Effector CD4-positive, alpha-beta T cell (primary cell): ENCODE measurements around the gene RAB11FIP2.
"Not testable (repeated sequence)": the region's sequence is repeated elsewhere in the genome, so short reads cannot be mapped to it uniquely, and the experiment has no call there.

Experiments used
- DNase-seq: peaks from one replicate; pipeline ENCODE4 v3.0.0-alpha.2; 2020
- total RNA-seq: gene quantifications from one replicate; lab custom pipeline; 2026; lab: John Stamatoyannopoulos, UW

Gene RAB11FIP2, protein sequence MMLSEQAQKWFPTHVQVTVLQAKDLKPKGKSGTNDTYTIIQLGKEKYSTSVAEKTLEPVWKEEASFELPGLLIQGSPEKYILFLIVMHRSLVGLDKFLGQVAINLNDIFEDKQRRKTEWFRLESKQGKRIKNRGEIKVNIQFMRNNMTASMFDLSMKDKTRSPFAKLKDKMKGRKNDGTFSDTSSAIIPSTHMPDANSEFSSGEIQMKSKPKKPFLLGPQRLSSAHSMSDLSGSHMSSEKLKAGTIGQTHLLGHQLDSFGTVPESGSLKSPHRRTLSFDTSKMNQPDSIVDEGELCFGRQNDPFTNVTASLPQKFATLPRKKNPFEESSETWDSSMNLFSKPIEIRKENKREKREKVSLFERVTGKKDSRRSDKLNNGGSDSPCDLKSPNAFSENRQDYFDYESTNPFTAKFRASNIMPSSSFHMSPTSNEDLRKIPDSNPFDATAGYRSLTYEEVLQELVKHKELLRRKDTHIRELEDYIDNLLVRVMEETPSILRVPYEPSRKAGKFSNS
- total RNA-seq: 37.3 reads per million, percentile 61 among the genes with 10 or more reads in this experiment

DNA sequence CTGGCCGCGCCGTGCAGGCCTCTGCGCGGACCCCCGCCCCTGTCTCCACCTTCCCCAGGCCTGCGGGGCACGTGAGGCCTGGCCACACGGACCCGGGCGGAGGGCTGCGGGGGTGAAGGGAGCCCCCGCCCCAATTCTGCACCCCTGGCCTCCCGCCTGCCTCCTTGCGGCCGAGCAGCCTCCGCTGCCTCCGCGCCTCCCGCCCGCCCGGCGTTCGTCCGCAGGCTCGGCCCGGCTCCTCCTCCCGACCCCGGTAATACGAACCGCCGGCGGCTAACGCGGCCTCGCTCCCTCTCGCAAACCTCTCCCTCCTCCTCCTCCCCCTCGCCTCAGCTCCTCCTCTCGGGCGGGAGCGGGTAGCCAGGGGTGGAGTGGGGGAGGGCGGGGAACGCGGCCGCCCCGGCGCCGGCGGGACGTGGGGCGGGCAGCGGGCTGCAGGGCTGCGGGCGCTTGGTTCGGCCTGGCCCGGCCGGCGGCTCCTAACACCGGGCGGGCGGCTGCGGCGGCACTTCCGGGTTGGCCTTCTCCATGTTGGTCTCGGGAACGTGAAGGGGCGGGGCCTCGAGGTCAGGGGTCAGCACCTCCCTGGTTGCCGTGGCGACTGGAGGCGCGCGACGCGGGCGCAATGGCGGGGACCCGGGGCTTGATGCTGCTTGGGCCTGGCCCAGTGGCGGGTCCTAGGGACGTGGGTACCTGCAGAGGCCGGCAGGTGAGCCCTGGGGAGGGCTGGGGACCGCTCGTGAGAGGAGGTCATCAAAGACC, at the start of gene RAB11FIP2:
Gene RAB11FIP2, minus strand, starts transcription at position 547 of the 762 bp plus-strand sequence. CDS start 778 bp downstream, outside the sequence.
- DNase-seq: peak; percentile 94

DNA sequence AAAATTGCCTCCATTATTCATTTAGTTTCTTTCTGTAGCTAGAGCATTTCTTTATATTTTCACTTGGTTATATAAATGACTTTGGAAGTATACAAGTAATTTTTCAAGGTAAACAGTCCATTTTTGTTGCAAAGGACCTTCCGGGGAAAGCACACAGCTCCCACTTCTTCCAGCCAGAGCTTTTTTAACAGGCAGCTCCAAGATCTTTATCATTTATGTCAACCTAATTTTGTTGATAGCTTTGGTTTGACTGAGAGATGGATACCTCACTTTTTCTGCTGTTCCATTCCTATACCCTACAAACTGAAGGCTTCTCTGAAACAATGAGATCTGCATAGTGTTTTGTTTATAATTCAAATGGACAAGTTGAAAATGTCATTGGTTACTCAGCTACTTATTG, 49.3 kb upstream of the RAB11FIP2 start:
- DNase-seq: no peak

DNA sequence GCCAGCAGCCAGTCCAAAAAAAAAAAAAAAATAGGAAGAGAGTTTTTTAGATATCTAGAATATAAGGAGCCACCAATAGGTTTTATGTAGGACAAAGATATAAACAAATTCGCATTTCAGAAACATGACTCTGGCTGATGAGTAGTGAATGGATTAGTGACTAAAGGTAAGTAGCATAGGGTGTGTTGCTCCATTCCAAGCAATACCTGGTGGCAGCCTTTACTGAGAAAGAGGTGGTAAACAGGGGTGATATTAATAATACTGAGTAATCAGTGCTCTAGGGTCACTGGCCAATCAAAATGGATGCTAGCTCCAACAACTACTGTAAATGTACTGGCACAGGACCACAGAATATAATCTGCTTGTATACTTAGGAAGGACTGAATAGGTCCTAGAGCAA, 45.5 kb upstream of the RAB11FIP2 start:
- DNase-seq: no peak

DNA sequence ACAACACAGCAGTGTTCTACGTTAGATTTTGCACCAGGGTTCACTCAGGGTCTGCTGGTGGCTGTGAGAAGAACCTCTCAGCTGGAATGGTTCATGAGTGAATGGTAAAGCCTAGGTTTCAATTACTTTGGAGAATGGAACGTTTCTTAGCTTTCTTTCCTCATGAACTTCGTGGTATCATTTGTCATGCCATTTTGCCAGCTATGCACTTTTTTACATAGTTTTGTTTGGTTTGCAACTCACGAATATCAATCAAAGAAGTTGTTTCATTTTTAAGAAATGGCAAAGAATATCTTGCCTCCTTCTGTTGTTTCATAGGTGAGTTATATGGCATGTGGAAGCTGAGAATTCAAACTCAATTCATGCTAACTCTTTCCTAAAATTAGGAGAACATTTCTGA, 34.1 kb upstream of the RAB11FIP2 start:
- no peak for DNase-seq

DNA sequence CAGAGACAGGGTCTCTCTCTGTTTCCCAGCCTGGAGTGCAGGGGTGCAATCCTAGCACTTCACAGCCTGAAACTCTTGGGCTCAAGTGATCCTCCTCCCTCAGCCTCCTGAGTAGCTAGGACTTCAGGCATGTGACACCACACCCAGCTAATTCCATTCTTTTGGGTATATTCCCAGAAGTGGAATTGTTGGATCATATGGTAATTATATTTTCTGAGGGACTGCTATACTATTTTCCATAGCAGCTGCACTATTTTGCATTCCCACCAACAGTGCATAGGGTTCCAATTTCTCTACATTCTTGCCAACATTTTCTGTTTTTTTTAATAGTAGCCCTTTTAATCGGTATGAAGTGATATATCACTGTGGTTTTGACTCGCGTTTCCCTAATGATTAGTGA, 30.0 kb upstream of the RAB11FIP2 start:
- DNase-seq: no peak

DNA sequence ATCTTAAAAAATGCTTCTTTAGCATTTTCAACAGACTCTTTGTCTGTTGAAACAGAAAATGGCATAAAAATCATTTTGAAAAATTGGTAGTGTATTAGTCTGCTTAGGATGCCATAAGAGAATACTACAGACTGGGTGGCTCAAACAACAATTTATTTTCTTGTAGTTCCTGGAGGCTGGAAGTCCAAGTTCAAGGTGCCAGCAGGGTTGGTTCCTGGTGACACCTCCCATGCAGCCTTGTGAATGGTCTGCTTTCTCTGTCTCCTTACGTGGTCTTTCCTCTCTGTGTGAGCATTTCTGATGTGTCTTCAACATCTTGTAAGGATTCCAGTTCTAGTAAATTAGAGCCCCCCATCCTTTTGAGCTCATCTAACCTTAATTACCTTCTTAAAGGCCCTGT, 26.1 kb upstream of the RAB11FIP2 start:
- no peak for DNase-seq

DNA sequence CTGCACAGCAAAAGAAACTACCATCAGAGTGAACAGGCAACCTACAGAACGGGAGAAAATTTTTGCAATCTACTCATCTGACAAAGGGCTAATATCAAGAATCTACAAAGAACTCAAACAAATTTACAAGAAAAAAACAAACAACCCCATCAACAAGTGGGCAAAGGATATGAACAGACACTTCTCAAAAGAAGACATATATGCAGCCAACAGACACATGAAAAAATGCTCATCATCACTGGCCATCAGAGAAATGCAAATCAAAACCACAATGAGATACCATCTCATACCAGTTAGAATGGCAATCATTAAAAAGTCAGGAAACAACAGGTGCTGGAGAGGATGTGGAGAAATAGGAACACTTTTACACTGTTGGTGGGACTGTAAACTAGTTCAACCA, 20.6 kb upstream of the RAB11FIP2 start:
- DNase-seq: not testable (repeated sequence)

DNA sequence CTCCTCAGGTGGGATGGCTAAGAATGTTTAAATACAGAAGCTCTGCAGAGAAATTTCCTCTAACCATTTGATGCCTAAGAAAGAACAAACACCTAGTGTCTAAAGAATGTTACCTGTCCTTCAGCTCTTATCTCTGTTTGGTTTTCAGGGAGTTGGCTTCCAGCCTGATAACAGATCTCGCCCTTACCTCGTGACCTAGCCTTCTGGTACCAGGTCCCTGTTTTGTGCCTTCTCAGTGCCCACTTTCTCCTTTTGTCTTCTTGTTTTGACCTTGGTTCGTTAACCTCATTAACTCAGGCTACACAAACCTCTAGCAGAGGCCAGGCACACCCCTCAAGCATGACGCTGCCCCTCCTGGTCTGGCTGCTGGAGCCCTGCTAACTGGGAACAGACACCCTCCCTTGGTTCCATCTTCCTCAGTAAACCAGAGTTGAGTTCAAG, 16.1 kb upstream of the RAB11FIP2 start:
- DNase-seq: no peak

DNA sequence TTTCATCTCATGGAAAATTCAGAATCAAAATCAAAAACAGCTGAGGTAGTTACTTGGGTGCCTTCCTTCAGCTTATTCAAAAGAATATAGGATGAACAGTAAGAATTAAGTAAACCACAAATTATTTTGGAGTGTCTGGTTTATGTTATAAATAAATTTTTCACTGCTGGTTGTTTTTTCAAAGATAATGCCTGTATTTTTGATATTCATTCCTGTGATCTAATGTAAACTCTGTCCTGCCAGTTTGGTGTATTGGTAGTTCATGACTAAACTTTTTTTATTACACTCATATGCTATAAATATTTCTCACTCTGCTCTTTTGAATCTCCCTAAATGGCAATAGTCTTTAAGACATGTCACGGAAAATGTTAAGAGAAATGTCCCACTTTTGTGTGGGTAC, 11.6 kb upstream of the RAB11FIP2 start:
- no peak for DNase-seq

DNA sequence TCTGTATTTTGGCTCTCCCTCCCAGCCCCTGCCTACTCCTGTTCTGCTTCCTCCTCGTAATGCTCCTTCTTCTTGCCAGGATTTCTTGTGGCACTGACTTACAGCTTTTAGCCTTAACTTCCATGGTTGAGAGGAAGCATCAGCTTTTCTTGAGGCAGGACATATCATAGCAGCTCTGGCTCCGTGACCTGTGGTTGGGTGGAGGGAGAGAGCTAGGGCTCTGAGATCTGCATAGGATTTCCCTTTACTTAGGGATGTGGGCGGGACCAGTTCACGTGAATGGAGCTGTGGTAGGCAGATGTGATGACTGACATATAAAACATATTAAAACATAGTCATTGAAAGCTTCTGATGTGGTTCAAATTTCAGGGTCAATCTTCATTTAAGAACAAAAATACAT, 10.6 kb upstream of the RAB11FIP2 start:
- no peak for DNase-seq

DNA sequence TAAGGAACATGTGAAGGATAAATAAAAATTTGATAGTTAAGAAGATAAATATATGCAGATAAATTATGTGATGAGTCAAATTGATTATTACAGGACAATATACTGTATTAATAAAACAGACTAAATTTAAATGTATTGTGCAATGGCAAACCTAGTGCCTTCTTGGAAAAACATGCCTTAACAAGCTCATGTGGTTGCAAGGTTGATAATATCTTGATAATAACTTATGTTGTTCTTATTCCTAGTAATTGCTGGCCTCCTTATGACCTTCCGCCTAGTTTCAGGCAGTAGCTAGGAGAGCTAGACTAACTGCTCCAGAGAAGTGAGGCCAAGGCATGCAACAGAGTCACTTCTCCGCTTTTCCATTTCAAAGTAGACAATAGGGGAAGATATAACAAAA, 7.6 kb upstream of the RAB11FIP2 start:
- DNase-seq: no peak

DNA sequence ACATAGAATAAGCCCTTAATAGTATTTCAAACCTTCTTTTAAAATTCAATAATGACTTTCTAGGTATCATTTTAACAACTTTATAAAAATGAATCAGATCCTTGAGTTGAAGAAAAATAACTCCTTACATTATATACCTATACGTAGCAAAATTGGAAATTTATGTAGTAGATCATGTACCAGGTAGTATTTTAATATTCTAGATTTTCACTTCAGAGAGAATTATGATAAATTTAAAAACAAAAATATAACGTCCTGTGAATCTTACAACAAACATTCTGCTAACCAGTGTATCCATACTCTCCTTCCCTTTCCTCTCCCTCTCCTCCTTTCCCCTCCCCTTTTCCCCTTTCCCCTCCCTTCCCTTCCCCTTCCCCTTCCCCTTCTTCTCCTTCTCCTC, 6.1 kb upstream of the RAB11FIP2 start:
- DNase-seq: no peak

DNA sequence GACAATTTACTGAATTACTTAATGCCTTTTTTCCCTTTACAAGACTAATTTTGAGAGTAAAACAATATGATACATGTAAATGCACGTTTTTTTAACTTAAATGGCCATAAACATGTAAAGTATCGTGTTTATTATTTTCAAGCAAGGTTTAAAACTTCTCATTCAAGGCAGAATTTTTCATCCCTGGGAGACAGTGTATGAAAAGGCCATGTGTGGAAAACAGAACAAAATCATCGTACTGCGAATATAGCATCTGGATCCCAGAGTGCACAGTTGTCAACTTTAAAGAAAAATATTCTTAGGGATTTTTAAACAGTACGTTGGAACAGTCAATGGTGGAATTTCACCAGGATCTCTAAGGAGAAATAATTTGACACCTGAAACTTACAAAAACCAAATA, 1.1 kb upstream of the RAB11FIP2 start:
- DNase-seq: no peak

DNA sequence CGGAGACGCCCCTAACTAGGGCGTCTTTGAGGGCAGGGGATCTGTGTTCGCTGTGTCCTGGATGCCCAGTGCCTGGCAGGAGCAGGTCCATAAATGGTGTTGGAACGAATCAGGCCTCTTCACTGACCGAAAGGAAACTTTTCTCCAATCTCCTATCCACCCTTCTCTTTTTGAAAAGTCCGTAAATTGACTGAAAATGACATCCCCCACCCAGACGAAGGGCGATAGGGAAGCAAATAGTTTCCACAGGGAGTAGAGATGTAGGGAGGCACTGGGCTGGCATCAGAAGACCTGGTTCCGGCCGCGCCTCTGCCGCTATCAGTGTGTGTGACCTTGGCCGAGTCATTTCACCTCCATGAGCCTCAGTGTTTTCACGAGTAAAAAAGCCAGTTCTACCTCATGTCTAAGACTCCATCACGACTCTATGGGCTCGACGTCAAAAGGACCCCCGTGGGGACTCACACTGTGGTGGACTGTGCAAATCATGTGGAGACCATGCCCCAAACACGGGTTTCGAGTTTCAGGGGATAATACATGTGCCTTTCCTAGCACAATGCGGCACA, 497 bp upstream of the RAB11FIP2 start:
- peak; percentile 2 for DNase-seq

DNA sequence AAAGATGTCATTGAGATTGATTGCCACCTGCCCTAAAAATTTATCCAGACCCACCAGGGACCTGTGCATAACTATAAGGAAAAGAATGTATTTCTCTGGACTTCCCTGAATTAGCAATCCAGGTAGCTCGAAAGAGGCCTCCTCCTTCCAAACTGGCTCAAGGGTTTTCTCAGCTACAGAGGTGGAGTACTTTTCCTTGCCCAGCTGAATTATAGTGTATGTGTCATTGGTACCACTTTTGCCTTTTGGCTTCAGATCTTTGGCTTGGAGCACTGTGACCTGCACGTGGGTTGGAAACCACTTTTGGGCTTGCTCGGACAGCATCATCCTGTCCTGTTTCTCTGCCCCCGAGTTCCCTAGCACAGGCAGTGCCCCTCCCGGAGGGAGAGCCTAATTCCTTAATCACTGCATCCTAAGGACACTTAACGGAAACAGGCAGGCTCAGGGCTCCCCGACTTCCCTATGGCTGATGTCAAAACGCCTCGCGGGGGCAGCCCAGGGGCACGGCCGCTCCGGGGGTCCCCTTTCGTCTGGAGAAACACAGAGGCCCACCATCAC, 825 bp downstream of the RAB11FIP2 start:
- DNase-seq: peak; percentile 12

DNA sequence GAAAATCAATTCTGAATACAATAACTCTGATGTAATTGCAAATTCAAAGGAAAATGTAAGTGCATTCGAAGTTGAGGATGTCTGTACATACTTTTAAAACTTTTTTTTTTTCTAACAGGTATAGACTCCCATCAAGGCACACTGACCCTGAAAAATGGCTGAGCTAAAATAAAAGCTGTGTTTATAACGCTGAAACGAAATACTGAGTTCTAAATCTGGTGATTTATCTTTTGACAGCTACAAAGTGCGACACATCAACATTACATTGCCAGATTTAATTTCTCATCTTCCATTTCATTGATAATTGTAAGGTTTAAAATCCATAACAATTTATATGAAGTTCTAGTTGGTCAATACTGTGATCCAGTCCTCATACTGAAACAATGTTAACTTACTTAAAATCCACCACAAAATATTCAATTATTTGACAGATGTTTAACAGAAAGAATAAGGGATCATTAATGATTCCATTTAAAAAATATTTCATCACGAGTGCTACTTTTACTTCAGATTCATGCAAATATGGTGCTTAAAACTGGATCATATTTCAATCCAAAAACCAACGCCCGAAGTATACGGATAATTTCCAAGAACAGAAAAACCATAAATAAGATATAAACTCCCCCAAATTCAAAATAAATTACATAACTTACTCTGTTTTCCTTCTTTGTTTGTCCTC, 1.4 kb downstream of the RAB11FIP2 start:
- DNase-seq: no peak

DNA sequence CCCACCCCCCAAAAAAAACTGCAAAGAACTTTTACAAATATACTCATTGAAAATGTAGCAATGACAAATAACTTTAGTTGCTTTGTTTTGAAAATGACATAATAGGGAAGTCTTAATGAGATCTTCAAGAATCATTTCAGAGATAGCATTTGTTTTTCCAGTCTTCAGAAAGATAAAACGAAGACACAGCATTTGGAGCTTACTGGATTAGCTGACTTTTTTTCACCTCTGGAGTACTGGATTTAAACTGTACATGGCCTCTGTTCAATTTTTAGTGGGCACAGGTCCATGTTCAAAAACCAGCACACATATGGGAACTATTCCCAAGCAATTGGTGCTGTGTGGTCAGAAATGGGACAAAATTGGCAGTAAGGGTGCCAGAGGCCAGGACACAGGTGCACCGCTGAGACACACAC, 3.9 kb downstream of the RAB11FIP2 start:
- no peak for DNase-seq

DNA sequence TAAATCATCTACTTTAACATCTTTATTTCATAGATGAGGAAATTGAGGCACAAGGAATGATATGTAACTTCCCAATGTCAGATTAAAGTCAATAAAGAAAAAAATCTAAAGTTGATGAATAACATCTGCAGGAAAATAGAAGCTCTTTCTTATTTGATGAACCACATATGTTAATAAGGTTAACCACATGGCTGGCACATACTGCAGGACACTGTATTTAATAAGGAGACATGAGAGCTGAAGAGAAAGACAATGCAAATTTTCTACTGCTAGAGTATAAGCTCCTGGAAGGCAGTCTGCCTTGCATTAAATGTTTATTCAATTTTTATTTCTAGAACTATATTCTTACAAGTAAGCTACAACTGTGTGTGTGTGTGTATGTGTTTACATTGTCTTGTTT, 4.4 kb downstream of the RAB11FIP2 start:
- no peak for DNase-seq

DNA sequence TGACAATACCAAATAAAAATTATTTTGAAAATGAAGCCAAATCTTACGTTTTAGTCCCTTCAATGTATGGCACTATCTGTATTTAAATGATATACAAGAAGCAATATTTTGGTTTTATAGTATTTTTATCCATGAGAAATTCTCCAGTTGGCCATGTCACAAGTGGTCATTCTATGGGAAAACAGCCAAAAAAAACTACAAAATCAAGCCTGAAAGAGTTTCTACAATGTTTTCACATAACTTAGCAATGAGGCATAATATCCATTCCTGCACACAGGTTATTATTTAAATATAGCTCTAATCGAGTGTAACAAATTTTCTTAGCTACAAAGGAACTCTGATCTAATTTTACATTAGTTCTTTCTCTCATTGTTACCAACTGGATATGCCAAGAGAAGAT, 5.4 kb downstream of the RAB11FIP2 start:
- DNase-seq: no peak

DNA sequence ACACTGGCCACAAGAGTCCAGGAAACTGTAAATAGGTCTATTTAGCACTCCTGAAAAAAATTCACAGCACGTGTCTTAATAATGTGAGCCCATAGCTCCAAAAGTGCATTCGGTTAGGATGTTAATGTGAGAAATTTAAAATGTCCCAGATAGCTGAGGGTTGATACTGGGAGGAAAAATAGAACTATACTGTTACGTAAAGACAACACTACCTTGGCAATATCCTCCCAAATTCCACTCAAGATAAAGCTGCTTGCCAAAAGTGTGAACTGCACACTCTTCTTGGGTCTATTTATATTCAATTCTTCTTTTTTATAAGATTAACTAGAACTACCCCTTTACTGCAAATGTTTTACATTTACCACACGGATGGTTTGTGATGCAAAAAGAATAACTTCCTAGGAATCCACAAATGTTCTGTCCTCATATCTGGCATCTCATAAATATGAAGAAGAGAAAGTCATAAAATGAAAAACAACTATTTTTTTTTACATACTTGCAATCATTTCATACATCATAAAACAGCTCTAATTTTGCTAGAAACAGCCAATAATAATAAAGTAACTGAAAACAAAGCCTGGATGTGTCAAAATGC, 10.4 kb downstream of the RAB11FIP2 start:
- DNase-seq: no peak

DNA sequence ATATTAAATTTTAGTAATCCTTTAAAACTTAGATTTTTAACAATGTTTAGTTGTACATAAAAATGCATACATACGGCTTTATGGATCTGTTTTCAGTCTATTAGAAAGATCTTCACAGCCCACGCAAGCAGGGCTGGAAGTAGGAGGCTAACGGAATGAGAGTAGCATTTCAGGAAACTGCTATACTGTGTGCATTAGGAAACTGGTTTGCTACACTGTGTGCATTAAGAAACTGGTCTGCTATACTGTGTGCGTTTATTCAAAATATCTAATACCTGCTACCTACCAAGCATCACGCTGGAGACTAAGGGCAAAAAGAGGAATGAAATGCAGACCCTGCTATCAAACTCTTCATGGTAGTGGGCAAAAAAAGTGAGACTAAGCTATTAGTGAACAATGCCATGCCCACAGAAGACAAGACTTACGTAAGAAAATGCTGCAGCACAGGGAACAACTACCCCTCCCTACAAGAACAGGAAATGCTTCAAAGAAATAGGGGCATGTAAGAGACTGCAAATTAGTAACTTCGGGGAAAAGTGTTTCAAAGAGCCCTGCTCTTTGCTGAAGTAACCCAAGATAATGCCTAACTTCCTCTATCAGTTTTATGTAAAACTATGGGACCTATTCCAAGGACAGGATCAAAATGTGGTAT, 11.3 kb downstream of the RAB11FIP2 start:
- no peak for DNase-seq
